NCI-H2227 (cell line): ENCODE measurements around the gene BABAM2.
"Not testable (repeated sequence)": the region's sequence is repeated elsewhere in the genome, so short reads cannot be mapped to it uniquely, and the experiment has no call there.

ENCODE experiments used
- DNase-seq: peaks from one replicate; lab custom pipeline; 2025; ENCODE audit not compliant: unreplicated experiment; lab: John Stamatoyannopoulos, UW

The BABAM2 gene

GRCh38 chr2:28366496-28367282 lies 476.2 kb downstream of the BABAM2 start:
- no peak for DNase-seq

GRCh38 chr2:28367667-28368356 lies 477.3 kb downstream of the BABAM2 start:
- no peak for DNase-seq

GRCh38 chr2:28368357-28368798 lies 477.8 kb downstream of the BABAM2 start:
- no peak for DNase-seq

- DNase-seq, result no peak
These were observed 478.8 kb downstream of the BABAM2 start for GRCh38 chr2:28369358-28369757.

- DNase-seq, result no peak
These were observed 479.8 kb downstream of the BABAM2 start for GRCh38 chr2:28370354-28370753.

- not testable (repeated sequence) for DNase-seq
These were observed 481.2 kb downstream of the BABAM2 start for GRCh38 chr2:28371728-28372127.

GRCh38 chr2:28373854-28374253 lies 483.3 kb downstream of the BABAM2 start:
- no peak for DNase-seq

GRCh38 chr2:28374331-28374730 lies 483.8 kb downstream of the BABAM2 start:
- no peak for DNase-seq

- no peak for DNase-seq
These were observed 484.7 kb downstream of the BABAM2 start for GRCh38 chr2:28375236-28375635.

- DNase-seq, result no peak
These were observed 485.5 kb downstream of the BABAM2 start for GRCh38 chr2:28375742-28376631.

- no peak for DNase-seq
These were observed 486.8 kb downstream of the BABAM2 start for GRCh38 chr2:28377195-28377816.

GRCh38 chr2:28377984-28378678 lies 487.6 kb downstream of the BABAM2 start:
- DNase-seq, result no peak

GRCh38 chr2:28378679-28379584 lies 488.4 kb downstream of the BABAM2 start:
- DNase-seq, result no peak

GRCh38 chr2:28380219-28380618 lies 489.7 kb downstream of the BABAM2 start:
- DNase-seq, result no peak

- DNase-seq, result no peak
These were observed 491.0 kb downstream of the BABAM2 start for GRCh38 chr2:28381225-28382180.

GRCh38 chr2:28382755-28383154 lies 492.2 kb downstream of the BABAM2 start:
- no peak for DNase-seq

- no peak for DNase-seq
These were observed 496.8 kb downstream of the BABAM2 start for GRCh38 chr2:28387082-28387960.
